GM10248 (cell line): ENCODE measurements around the gene HERC2.

Experiments used
- CTCF ChIA-PET: fragments of 300-600 bp; sonication (Branson Sonifier 250); formaldehyde crosslinking; extraction: SDS; loops from one replicate; lab custom pipeline; 2021; ENCODE audit warnings: antibody characterized with exemption; lab: Yijun Ruan, JAX
- POLR2A ChIA-PET: fragments of 350-650 bp; sonication (Branson Sonifier 250); formaldehyde crosslinking; extraction: SDS; loops from one replicate; lab custom pipeline; 2020; ENCODE audit warnings: antibody characterized with exemption; lab: Yijun Ruan, JAX
- DNase-seq: peaks from one replicate; pipeline ENCODE4 v3.0.0; 2012; ENCODE audit errors: extremely low spot score
- TF ChIP-seq, protein P1 (sequence below): IDR thresholded peaks from 2 replicates; pipeline ENCODE4 v1.5.1; 2012; ENCODE audit warnings: mild to moderate bottlenecking, low read depth; ENCODE audit errors: extremely low read depth, missing control alignments, control extremely low read depth

Gene HERC2

DNA sequence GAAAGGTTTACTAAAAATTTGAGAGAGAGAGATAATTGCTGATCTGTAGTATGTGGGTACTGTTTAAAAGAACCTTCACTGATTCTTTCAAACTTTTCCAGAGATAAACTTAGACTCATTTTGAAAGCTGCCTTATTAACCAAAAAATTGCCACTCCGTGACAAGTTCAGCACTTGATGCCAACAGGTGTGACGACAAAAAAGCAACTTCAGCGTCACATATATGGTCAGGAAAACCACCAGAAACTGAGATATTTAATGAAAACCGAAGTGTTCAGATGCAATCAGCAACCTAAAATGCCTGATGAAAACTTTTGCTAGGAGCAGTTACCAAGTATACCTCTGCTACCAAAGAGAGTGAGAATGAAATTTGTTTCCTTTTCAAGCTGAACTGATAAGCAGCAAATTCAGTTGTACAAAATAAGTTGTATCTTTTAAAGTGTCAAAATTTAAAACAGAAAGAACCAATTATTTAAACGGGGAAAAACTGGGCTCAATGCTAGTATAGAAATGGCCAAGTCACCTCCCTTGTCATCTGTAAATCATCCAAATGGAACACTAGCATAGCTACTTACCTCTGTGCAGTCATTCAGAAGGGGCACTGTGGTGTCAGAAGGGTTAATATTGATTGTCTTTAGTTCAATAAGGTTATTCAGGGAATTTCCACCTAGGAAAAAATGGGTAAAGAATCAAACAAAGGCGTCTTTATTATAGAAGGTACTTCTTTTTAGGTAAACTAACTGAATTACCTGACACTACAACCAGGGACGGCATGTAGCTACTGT, 131.4 kb downstream of the HERC2 start:
- no peak for DNase-seq
- TF ChIP-seq, protein P1, sequence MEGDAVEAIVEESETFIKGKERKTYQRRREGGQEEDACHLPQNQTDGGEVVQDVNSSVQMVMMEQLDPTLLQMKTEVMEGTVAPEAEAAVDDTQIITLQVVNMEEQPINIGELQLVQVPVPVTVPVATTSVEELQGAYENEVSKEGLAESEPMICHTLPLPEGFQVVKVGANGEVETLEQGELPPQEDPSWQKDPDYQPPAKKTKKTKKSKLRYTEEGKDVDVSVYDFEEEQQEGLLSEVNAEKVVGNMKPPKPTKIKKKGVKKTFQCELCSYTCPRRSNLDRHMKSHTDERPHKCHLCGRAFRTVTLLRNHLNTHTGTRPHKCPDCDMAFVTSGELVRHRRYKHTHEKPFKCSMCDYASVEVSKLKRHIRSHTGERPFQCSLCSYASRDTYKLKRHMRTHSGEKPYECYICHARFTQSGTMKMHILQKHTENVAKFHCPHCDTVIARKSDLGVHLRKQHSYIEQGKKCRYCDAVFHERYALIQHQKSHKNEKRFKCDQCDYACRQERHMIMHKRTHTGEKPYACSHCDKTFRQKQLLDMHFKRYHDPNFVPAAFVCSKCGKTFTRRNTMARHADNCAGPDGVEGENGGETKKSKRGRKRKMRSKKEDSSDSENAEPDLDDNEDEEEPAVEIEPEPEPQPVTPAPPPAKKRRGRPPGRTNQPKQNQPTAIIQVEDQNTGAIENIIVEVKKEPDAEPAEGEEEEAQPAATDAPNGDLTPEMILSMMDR = no peak
- CTCF ChIA-PET = no interaction called here
- POLR2A ChIA-PET = no interaction called here

DNA sequence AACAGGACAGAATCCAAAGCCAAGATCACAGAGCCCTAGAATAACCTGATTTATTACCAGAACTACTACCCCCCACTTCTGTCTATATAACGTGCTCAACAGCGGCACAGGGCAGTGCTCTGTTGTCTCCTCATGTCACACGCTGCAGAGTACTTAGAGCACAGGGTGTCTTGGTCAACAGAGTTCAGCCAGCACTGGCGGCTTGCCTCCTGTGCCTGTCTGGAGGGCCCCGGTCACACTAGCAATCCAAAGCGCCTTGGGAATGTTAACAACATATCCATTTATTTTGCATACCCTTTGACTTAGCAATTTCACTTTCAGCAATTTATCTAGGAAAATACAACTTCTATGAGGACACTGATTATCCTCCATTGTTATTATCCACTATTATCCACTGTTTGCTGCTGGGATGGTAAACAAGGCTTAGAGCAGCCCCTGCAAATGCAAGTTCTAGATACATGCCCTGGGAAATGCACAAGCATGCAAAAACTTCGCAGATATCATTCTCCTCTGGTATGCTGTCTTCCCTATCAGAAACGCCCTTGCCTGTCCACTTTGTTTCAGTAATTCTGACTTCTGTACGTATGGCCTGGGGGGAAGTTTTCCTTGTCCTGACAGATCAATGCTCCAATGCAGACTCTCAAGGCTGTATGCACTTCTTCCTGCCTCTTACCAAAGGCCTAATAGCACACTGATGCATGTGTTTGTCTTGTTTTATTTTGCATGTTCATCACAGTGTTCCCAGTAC, 136.7 kb downstream of the HERC2 start:
- CTCF ChIA-PET = interaction anchor here (1.4 kb wide), 1 partner anchor 59 kb away, joined by 3 read pairs; no protein-coding TSS in a partner anchor
- POLR2A ChIA-PET = no interaction called here
- TF ChIP-seq, protein P1 = no peak
- no peak for DNase-seq

DNA sequence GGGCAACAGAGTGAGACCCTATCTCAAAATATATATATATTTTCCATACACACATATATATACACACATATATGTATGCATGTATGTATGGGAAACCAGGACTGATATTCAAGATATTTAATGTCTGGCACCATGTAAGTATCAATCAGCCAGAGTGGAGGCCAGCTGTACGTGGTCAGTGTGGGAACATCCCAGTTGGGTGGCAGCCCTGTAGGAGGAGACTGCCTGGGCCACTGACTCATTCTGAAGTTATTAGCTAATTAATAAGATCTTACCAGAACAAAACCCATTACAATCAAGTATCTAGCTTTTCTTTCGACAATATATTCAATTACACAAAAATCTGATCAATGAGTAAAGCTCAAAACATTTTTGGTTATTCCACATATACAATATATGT, 137.8 kb downstream of the HERC2 start:
- TF ChIP-seq, protein P1 = no peak
- ChIA-PET CTCF (interaction anchor here (1.1 to 1.4 kb wide), 2 partner anchors 12 to 58 kb away, joined by 3 read pairs; no protein-coding TSS in a partner anchor), POLR2A (no interaction called here)
- no peak for DNase-seq

DNA sequence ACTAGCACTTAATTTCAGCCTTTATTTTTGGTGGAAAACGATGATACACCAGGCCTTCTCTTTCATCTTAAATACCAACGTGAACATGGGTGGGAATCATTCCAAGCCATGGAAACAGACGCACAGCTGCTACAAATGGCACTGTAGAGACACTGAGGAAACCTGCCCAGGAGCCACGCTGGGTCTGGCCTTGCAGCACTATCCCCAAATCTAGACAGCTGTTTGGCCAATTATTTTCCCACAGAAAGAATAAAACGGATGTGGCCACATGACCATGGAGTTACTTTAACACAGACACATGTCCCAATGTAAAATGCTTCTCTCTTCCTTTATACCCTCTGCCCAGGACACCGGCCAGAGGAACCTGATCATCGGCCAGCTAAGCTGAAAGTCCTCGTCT, 139.2 kb downstream of the HERC2 start:
- CTCF ChIA-PET = no interaction called here
- no peak for DNase-seq
- POLR2A ChIA-PET = no interaction called here
- TF ChIP-seq, protein P1 = no peak

DNA sequence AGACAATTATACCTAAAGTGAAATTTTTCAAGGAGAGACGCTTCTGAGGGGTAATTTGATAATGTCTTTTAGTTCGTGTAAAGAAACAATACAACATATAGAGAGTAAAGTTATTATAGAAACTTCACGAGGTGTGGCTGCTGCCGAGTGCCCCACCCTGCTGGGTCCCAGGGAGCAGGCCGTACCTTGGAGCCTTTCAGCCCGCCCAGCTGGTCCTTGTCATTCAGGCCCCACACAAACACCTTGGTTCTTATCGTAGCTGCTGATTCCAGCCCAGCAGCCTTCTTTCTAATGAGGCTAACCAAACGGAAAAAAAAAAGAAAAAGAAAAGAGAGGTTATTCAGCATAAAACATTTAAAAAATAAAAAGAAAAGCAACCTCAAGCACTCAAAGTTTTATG, 139.8 kb downstream of the HERC2 start:
- TF ChIP-seq, protein P1 = no peak
- CTCF ChIA-PET = no interaction called here
- no peak for DNase-seq
- POLR2A ChIA-PET = no interaction called here

DNA sequence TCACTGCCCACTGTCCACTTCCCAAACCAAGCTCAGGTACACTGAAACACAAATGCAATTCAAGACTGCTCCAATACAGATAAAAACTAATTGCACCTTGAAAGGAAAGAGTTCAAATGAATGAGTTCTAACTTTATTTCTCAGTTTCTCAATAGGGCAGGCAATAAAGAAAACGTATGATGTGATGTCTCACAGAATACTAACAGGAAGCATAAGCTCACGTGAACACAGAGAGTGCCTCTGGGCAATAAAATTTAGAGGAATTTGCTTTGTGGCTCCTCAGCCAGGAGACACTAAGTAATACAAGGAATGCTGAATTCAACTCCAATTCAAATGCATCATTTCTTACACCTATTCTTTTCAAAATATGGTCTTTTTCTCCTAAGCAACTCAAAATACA, 140.6 kb downstream of the HERC2 start:
- CTCF ChIA-PET = no interaction called here

More for the DNA sequence above, 140.6 kb downstream of the HERC2 start:
- POLR2A ChIA-PET = no interaction called here
- DNase-seq = no peak
- TF ChIP-seq, protein P1 = no peak
